ENCODE results near the gene FRRS1.

The FRRS1 gene

GRCh38 chr1:99764439-99764838, 2.0 kb downstream of the FRRS1 start:
- DNase-seq: no peak

GRCh38 chr1:99763956-99764355, 2.5 kb downstream of the FRRS1 start:
- no peak for DNase-seq

- no peak for DNase-seq
Observed at GRCh38 chr1:99761774-99762173, 4.7 kb downstream of the FRRS1 start.

GRCh38 chr1:99759518-99760160, 6.8 kb downstream of the FRRS1 start:
- DNase-seq: no peak

GRCh38 chr1:99758686-99759517, 7.5 kb downstream of the FRRS1 start:
- DNase-seq: peak; percentile 14 to 62 (median 35)

GRCh38 chr1:99758073-99758511, 8.3 kb downstream of the FRRS1 start:
- no peak for DNase-seq

- DNase-seq: peak in 2 of 4 experiments; percentile 29 to 40
Observed at GRCh38 chr1:99756598-99756997, 9.8 kb downstream of the FRRS1 start.

- DNase-seq: peak in 2 of 4 experiments; percentile 33 to 41
Observed at GRCh38 chr1:99755664-99756063, 10.8 kb downstream of the FRRS1 start.

- DNase-seq: no peak
Observed at GRCh38 chr1:99754697-99755096, 11.7 kb downstream of the FRRS1 start.

GRCh38 chr1:99754055-99754626, 12.3 kb downstream of the FRRS1 start:
- no peak for DNase-seq

GRCh38 chr1:99751877-99752504, 14.4 kb downstream of the FRRS1 start:
- DNase-seq: no peak

- peak in 2 of 4 experiments; percentile 10 to 26 for DNase-seq
Observed at GRCh38 chr1:99749504-99750347, 16.7 kb downstream of the FRRS1 start.

GRCh38 chr1:99748419-99748818, 18.0 kb downstream of the FRRS1 start:
- DNase-seq: no peak

- DNase-seq: no peak
Observed at GRCh38 chr1:99745684-99746083, 20.8 kb downstream of the FRRS1 start.

- no peak for DNase-seq
Observed at GRCh38 chr1:99745061-99745460, 21.4 kb downstream of the FRRS1 start.

- no peak for DNase-seq
Observed at GRCh38 chr1:99740141-99740540, 26.3 kb downstream of the FRRS1 start.

- DNase-seq: no peak
Observed at GRCh38 chr1:99738858-99739465, 27.5 kb downstream of the FRRS1 start.

- DNase-seq: peak in 1 of 4 experiments; percentile 37
Observed at GRCh38 chr1:99737016-99737415, 29.4 kb downstream of the FRRS1 start.

GRCh38 chr1:99735852-99736251, 30.6 kb downstream of the FRRS1 start:
- no peak for DNase-seq

GRCh38 chr1:99731384-99731783, 35.1 kb downstream of the FRRS1 start:
- no peak for DNase-seq

- peak; percentile 16 to 52 (median 34) for DNase-seq
Observed at GRCh38 chr1:99728494-99729235, 37.8 kb downstream of the FRRS1 start.

All from suppressor macrophage (primary cell).